8988T (cell line): ENCODE measurements around the gene LMTK2.

ENCODE experiments used
- DNase-seq: peaks from one replicate; pipeline ENCODE4 v3.0.0; 2011

The LMTK2 gene

DNA sequence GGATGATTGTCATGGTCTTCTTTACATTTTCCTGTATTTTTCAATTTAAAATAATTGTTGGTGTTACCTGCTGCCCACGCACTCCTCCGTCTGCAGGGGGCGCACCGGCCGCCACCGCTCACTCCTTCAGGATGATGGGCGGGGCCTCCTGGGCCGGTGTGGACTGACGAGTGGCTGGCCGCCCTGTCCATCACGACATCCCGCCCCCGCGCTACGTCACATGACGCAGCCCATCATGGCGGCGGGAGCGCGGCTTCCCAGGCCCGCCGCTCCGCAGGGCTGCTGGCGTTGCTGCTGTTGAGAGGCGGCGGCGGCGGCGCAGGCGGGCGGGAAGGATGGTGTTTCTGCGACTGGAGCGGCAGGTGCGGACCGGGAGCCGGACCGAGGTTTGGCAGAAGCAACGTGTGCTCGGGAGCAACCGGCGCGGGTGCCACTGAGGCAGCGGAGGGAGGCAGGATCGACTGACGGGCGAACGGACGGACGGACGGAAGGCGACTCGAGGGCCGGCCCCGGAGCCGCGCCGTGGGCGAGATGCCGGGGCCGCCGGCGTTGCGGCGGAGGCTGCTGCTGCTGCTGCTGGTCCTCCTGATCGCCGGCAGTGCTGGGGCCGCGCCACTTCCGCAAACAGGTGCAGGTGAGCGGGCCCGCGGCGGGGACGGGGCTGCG is at the start of gene LMTK2:
Gene LMTK2, plus strand, starts transcription at position 216 of the 666 bp plus-strand sequence. Its CDS starts 316 bp downstream, at position 532.
- DNase-seq = peak; percentile 66

DNA sequence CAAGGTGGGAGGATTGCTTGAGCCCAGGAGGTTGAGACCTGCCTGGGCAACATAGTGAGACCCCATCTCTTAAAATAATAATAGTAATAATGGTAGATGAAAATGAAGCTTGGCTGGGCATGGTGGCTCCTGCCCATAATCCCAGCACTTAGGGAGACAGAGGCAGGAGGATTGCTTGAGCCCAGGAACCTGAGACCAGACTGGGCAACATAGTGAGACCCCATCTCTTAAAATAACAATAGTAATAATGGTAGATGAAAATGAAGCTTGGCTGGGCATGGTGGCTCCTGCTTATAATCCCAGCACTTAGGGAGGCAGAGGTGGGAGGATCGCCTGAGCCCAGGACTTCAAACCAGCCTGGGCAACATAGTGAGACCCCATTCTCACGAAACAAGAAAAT is 49.5 kb upstream of the LMTK2 start:
- DNase-seq = no peak

DNA sequence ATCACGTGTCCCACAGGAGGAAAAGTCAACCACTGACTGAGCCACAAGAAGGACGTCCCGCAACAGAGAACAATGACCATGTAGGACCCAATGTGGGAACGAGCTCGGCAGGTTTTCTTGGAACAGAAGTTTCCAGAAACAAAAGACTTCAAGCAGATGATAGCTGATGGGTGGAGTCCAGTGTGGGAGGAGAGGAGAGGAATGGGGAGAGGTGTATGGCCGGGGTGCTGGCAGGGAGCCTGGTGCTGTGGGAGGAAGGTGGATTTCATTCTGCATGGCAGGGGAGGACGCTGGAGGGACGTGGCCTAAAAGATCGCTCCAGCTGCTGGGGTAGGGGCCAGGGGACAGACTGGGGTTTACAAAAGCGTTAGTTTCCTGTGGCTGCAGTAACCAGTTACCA is 48.5 kb upstream of the LMTK2 start:
- DNase-seq = no peak

DNA sequence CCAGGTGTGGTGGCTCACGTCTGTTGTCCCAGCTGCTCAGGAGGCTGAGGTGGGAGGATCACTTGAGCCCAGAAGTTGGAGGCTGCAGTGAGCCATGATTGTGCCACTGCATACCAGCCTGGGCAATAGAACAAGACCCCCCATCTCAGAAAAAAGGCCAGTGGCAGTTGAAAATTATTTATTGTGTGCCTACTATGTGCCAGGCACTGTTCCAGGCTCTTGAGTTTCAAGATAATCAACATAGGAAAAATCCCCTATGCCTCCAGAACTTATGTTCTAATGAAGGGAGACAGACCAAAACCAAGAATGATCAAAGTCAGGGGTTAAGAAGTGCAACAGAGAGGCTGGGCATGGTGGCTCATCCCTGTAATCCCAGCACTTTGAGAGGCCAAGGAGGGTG is 42.4 kb upstream of the LMTK2 start:
- DNase-seq = no peak

DNA sequence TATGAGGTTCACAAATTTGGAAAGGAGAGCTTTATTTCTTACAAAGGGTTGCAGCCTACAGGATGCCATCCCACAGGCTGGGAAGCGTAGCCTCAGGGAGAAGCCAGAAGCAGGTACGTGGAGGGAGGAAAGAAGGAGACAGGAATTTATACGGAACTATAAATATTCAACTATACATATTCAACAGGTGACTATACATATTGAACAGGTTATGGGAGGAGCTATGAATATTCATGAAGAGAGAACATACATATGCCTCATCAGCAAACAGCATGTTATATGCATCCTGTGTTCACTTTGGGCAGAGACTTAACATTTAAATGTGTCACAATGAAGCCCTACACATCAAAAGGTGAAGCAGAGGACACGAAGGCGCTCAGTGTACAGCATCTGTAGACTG is 40.5 kb upstream of the LMTK2 start:
- DNase-seq = no peak

DNA sequence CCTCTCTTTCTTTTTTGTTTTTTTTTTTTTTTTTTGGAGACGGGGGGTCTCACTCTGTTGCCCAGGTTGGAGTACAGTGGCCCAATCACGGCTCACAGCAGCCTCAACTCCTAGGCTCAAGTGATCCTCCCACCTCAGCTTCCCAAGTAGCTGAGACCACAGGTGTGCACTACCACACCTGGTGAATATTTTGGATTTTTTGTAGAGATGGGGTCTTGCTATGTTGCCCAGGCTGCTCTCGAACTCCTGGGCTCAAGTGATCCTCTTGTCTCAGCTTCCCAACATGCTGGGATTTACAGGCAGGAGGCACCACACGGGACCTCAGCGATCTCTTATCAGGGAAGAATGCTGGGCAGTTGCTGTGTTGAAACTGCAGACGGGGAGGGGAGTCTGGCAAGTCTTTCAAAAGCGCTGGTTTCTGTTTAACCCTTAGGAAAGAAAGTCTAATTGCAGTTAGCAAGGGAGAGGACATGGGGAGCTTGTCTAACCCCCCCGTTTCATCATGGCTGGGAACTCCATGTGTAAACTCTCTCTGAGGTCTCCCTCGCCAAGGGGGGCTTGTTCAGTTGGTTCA is 39.6 kb upstream of the LMTK2 start:
- DNase-seq = no peak

DNA sequence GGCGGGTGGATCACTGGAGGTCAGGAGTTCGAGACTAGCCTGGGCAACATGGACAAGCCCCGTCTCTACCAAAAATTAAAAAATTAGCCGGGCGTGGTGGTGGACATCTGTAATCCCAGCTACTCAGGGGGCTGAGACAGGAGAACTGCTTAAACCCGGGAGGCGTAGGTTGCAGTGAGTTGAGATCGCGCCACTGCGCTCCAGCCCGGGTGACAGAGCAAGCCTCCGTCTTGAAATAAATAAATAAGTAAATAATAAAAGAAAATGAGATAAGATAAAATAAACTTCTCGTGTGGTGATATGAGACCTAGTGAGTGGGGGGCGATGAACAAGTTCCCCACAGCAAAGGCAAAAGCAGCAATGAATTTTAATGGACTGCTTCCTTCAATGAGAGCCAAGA is 33.6 kb upstream of the LMTK2 start:
- DNase-seq = no peak

DNA sequence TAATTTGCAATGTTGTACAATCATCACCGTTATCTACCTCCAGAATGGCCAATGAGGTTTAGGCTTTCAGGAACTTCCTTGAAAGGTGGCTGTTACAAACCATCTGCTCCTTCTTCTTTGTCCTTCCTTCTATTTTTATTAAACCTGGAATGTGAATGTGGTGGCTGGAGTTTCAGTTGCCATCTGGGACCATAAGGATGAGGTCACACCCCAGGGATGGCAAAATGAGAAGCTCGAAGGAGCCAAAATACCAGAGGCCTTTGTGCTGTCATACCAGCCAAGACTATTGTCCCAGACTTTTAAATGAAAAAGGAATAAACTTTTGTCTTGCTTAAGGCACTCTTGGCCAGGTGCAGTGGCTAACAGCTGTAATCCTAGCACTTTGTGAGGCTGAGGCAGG is 30.9 kb upstream of the LMTK2 start:
- DNase-seq = no peak

DNA sequence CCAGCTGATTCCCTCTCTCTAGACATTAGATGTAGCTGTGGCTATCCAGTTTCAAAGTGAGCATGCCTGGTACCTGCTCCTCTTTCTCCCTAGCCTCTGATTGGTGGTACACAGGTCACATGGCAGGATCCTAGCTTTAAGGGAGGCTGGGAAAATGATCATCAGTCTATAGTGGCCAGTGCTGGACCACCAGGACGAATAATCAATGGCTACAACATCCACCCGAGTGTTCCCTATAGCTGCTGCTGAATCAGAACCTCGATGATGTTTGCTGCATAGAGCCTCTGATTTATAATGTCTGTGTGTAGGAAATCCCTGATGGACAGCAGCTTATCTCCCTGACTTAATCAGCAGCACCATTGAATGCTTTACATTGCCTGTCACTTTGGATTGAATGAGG is 28.9 kb upstream of the LMTK2 start:
- no peak for DNase-seq

DNA sequence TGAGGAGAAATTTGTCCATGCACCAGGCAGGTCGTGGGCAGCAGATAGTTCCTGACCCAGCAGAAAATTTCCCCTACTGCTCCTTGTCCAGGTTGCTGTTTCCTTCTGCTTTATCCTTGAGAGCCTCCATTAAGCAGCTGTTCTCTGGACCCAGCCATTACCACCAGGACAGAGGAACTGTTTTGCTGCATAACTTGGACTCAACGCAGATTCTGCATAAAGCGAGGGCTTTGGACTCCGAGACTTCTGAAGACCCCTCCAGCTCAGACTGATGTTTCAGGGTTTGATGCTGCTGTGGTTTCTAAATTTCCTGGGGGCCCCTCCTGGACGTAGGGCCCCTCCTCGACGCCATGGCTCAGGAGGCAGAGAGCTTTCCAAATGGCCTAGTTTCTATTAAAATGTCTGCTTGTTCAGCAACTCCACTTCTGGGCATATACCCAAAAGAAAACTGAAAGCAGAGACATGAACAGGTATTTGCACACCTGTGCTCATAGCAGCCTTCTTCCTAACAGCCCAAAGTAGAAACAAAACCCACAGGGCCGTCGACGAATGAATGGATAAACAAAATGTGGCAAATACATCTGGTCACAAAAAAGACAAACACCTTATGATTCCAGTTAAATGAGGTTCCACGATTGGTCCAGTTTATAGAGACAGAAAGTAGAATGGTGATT is 28.3 kb upstream of the LMTK2 start:
- no peak for DNase-seq

DNA sequence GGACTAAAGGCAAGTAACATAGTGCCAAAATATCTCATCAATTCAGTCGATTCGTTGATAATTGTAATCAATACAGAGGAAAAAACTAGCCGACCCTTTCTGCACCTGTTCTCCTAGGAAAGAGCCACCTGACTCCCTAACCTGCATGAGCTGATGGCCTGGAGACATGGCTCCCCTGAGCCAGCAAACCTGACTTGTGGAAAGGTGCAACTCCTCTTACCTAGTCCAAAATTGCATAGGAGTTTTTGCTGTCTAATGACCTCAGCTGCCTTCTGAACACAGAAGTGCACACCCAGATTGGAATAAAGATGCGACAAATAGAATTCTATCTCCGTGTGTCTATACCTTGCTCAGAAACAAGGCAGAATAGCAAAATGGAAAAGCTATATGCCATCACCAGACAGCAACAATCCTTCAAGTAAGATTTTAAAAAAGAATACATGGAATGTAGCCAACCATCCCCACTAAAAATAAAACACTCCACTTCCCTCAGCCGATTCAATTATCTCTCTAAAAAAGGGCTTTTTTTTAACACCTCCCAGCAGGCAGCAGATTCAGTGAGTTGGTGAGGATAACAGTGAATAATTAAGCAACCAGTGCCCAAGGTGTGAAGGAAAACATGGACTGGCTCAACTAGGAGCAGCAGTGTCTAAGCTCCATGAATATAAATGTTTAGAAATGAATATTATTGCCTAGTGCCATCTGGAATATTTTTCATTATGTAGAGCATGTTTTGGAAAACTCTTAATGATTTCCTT is 26.6 kb upstream of the LMTK2 start:
- no peak for DNase-seq

DNA sequence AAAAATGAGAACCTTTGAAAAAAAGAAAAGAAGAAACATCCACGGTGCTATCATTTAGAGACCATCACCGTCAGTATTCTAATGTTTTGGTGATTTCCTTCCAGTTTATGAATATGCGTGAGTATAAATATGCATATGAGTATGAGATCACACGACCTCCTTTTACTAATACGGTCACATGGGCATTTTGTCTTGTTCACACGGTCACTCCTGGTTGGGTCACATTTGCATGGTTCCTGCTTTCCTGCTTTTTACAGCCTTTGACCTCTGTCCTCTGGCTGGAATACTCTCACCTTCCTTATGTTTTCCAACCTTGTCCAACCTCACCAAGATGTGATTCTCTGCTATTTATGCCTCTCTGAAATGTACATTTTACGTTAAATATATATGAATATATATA is 25.3 kb upstream of the LMTK2 start:
- no peak for DNase-seq

DNA sequence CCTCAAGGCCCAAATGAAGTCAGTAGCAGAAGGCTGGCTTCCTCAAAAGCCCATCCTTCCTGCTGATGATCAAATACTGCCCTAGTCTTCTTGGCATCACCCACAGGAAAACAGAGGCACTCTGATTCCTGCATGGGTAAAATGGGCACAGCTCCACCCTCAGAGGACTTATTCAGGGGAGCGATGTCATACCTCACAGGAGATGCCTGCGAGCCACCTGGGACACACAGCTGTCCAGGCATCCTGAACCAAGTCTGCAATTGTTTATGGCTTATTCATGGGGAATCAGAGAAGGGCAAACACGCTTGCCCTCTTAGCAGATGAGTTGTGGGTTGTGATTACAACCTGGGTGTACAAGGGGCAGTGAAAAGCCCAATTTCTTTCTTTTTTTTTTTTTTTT is 22.0 kb upstream of the LMTK2 start:
- no peak for DNase-seq

DNA sequence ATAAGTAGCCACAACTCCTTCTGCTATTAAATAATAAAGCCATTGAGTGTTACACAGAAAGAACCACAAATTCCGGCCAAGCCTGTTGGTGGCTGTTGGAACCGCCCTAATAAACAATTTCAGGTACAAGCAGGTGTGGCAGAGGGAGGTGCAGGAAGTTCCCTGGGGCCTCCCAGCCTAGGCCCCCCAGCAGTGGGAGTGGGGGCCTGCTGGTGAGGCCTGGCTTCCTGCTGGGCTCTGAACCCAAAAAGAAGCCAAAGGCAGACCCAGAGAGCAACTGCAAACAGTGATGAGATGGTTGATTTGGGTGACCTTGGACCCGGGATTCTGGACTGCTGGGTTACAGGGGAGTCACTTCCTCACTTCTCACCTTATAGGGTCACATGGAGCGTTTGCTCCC is 21.0 kb upstream of the LMTK2 start:
- no peak for DNase-seq

DNA sequence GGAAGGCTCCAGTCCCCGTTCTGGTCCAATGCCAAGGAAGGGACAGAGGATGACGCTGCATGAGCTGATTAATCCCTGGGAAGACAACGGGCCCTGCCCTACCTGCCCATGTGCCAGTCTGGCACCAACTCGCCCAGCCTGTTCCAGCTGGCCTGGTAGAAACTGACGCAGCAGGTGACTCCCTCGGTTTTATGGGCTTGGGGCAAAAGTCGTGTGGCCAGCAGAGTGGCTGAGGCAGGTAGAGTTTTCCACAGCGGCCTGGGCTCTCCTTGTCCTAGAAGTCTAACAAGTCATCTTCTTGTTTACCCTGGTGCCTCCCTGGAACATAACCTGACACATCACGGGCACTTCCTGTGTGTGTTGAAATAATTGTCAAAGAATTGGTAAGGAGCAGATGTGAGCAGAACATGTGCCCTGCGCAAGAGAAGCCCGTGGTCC is 20.4 kb upstream of the LMTK2 start:
- no peak for DNase-seq

DNA sequence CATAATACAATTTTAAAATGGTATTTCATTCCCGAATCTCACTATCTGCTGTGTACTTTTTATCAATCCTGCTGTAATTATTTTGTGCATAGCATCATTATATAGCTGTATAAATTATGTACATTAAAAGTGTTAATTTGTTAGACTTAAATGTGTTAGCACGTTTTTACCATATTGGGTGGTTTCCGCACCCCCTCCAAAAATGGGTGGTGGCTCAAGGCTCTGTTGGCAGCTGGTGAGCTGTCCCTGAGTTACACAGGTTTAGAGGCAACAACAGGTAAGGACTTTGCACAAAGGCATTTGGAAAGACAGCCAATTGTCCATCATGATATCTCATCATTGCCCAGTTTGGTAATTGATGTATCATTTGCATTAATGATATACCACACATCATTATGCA is 18.6 kb upstream of the LMTK2 start:
- DNase-seq = no peak

DNA sequence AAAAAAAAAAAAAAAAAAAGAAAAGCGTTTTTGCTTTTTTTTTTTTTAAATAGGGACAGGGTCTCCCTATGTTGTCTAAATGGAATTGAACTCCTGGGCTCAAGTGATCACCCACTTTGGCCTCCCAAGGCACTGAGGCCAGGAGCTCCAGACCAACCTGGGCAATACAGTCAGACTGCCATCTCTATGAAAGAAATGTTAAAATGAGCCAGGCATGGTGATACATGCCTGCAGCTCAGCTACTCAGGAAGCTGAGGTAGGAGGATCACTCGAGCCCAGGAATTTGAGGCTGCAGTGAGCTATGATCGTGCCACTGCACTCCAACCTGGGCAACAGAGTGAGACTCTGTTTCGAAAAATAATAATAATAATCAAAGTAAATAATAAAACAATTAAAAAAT is 16.5 kb upstream of the LMTK2 start:
- no peak for DNase-seq

DNA sequence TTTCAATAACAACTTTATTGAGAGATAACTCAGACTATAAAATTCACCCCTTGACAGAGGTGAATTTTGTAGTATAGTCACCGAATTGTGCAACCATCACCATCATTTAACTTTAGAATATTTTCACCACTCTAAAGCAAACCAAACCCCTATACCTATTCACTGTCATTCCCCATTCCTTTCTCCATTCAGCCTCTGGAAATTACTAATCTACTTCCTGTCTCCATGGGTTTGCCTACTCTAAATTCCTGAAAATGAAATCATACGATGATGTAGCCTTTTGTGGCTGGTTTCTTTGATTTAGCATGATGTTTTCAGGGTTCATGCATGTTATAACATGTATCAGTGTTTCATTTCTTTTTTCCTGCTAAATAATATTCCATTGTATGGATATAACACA is 15.6 kb upstream of the LMTK2 start:
- no peak for DNase-seq

DNA sequence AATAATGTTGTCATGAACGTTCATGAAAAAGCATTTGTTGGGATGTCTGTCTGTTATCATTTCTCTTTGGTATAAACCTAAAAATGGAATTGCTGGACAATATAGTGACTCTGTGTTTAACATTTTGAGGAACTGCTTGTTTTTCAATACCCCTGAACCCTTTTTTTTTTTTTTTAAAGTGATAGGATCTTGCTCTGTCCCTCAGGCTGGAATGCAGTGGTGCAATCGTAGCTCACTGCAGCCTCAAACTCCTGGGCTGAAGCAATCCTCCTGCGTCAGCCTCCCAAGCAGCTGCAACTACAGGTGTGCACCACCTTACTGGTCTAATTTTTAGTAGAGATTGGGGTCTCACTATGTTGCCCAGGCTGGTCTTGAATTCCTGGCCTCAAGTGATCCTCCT is 15.1 kb upstream of the LMTK2 start:
- no peak for DNase-seq

DNA sequence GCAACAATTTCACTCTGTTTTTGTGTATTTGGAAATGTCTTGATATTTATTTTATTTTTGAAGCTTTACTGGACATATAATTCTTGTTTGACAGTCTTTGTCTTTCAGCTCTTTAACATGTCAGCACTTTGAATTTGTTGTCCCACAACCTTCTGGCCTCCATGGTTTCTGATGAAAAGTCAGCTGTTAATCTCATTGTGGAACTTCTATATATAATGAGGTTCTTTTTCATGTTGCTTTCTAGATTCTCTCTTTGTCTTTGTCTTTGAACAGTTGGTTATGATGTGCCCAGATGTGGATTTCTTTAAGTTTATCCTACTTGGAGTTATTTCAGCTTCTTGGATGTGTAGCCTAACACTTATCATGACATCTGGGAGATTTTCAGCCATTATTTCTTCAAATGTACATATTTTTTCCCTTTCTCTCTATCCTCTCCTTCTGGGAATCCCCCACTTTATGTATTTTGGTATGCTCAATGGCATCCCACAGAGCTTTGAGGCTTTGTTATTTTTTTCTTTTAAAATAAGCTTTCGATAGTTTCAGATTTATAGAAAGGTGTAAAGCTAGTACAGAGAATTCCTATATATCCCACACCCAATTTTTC is 9.5 kb upstream of the LMTK2 start:
- DNase-seq = no peak

DNA sequence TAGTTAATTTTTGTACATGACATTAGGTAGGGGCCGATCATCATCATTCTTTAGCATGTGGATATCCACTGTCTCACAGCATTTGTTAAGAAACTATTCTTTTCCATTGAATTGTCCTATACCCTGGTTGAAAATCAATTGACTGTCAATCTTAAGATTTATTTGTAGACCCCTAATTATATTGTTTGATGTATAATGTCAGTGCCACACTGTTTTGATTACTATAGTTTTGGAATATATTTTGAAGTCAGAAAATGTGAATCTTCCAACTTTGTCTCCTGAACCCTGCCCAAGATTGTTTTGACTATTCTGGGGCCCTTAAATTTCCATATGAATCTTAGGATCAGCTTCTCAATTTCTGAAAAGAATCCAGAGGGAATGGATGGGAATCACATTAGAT is 6.6 kb upstream of the LMTK2 start:
- no peak for DNase-seq

DNA sequence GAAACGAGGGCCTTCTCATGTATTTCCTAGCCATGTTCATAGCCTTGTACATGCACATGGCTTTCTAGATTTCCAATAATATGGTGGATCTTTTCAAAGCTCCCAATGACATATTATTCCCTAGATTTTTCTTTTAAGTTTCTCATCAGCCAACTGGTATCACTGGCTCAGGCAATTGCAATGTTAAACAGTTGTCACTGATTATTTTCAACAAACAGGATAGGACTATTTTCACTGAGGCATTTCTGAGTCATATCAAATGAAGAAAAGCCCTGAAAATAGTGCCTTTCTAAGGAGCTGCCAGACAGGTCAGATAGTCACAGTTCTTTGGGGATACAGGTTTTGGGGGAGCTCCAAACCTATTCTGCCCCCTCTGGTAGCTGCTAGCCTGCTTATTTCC is 4.5 kb upstream of the LMTK2 start:
- no peak for DNase-seq

DNA sequence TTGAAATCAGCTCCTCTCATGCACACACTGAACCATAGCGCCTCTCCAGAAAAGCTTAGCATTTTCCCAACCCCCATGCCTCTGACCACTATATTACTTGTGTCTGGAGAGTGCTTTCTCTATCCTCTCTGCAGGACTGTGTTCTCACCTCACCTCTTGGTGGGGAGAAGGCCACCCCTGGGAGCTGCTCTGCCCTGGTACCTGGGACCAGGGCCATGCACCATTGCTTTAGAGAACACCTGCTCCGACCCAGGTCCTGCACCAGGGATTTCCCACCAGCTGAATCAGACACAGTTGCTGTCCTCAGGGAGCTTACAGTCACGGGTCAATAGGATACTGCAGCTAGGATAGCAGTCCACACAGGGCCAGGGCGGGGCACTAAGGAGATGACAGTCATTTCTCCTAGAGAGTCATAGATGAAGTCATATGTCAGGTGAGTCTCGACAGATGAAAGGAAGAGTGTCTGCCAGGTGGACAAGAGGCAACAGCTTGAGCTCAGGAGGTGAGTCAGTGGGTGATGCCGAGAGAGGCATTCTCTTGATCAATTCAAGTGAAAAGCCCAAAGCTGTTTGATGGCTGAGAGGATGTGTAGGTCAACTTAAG is 619 bp upstream of the LMTK2 start:
- DNase-seq = no peak
